HAP-1 (cell line): ENCODE results near the gene CST5.
"Not testable (repeated sequence)": the region's sequence is repeated elsewhere in the genome, so short reads cannot be mapped to it uniquely, and the experiment has no call there.

Experiments
- DNase-seq, 2 experiments: peaks; one replicate each; pipeline ENCODE4 v3.0.0-alpha.2; 2016 to 2020; ENCODE audit warnings: low spot score in 2 of 2
- H3K27me3 ChIP-seq: fragments of 250-450 bp; sonication (Bioruptor Pico); 2 replicates; pipeline ENCODE4 v1.5.1; 2020; ENCODE audit warnings: low read depth, mild to moderate bottlenecking, moderate library complexity
- H3K36me3 ChIP-seq: fragments of 250-450 bp; sonication (Bioruptor Pico); replicated peaks from 2 replicates; pipeline ENCODE4 v1.5.1; 2020; ENCODE audit warnings: mild to moderate bottlenecking
- H3K4me1 ChIP-seq: fragments of 250-450 bp; sonication (Bioruptor Pico); 2 replicates; pipeline ENCODE4 v1.5.1; 2020; ENCODE audit warnings: mild to moderate bottlenecking
- H3K4me3 ChIP-seq: fragments of 250-450 bp; sonication (Bioruptor Pico); 2 replicates; pipeline ENCODE4 v1.5.1; 2020; ENCODE audit warnings: mild to moderate bottlenecking, moderate library complexity
- H3K9me3 ChIP-seq: fragments of 250-450 bp; sonication (Bioruptor Pico); 2 replicates; pipeline ENCODE4 v1.5.1; 2020; ENCODE audit warnings: mild to moderate bottlenecking, moderate library complexity
- in situ Hi-C: fragments of 300-500 bp; cut with MboI; formaldehyde crosslinking; loops from 3 replicates; pipeline ENCODE4 v1.14.3; 2020; ENCODE audit warnings: low sequenced_read_pairs, inconsistent platforms, mixed read lengths

The CST5 gene

DNA sequence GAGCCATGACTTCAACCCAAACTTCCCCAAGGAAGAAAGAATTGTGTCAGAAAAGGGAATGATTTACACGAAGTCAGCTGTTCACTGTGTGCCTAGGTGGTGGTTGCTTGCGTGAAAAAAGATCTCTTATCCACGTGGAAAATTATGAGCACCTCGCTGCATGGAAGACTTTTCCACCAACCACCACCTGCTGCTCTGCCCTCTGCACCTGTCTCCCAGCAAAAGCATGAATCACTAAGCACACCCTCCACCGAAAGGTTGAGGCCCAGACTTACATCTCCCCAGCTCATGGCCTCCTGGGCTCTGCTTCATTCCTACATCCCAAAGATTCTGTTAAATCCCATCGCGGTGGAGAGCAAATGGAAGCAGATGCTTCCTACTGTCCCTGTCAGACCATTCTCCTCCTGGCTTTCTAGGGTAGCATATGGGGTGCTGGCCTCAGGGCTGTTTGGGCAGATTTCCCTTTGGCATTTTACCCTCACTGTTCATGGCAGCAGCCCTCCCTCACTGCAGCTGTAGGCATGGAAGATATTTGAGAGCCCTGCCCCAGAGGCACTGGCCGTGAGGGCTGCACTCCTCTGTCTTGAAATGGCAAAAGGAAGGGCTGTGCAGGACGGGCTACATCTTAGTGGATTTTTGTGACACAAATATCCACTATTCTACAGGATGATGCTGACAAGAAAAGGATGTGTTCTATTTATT, 37.6 kb upstream of the CST5 start:
- no peaks in the 10 kb centered on the region for H3K36me3 ChIP-seq
- in situ Hi-C loops = no loop called here
- no peaks in the 10 kb centered on the region for H3K4me1 ChIP-seq
- H3K27me3 ChIP-seq = no peaks in the 10 kb centered on the region
- no peak for DNase-seq
- no peak overlapping the region for H3K4me3 ChIP-seq
- H3K9me3 ChIP-seq = no peaks in the 10 kb centered on the region

DNA sequence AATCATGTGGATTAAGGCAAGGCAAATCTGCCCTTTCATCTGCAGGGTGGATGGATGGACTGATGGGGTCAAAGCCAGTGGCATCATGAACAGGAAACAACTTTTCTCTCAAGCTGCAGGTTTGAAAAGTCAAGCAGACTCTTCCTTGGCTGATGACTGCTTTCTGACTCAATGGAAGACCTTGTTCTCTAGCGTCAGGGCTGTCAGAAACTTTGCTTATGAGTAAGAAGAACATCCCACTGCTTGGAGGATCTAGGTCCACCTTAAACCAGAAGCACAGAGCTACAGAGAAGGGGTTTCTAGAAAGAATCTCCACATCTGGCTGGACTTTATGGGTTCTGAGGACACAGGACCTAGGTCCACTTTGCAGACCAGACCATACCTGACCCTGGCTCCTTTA, 36.3 kb upstream of the CST5 start:
- H3K4me1 ChIP-seq = no peaks in the 10 kb centered on the region
- in situ Hi-C loops = no loop called here
- H3K27me3 ChIP-seq = no peaks in the 10 kb centered on the region
- no peak overlapping the region for H3K4me3 ChIP-seq
- DNase-seq = no peak
- H3K9me3 ChIP-seq = no peaks in the 10 kb centered on the region
- H3K36me3 ChIP-seq = no peaks in the 10 kb centered on the region

DNA sequence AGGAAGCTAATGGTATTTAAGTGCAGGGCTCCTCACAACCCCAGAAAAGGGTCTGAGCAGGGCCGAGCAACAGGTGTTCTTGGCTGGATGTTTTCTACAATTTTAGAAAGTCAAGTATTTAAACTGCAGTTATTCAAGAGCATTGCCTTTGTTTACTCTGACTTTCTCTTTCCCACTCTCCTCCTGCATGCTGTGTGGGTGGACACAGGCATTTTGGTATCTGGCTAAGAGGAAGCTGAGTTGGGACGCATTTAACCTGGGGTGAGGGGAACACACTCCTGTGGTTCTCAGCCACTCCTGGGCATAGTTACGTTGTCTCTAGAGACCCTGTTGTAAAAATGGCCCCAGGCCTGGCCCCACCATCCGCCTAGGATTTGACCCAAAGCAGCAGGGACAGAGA, 34.9 kb upstream of the CST5 start:
- in situ Hi-C loops, H3K9me3 ChIP-seq, H3K4me3 ChIP-seq, H3K36me3 ChIP-seq, H3K4me1 ChIP-seq, H3K27me3 ChIP-seq, DNase-seq: not testable (repeated sequence)

DNA sequence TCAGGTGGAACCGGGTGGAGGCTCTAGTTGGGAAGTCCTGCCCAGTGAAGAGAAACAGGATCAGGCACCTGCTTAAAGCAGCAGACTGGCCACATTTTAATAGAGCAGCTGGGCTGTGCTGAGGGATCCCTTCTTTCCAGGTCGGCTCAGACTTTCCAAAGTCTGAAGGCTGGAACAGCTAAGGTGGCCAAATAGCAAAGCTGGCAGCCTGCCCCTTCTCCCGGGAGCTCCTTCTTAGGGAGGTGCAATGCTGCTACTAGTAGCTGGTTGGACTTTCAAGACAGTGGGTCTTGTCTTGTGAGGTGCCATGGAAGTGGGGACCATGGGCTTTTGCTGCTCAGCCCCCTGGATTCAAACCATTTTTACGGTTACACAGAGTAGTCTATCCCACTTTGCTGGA, 30.7 kb upstream of the CST5 start:
- Histone ChIP-seq H3K9me3 (no peaks in the 10 kb centered on the region), H3K4me1 (no peaks in the 10 kb centered on the region), H3K4me3 (no peak overlapping the region), H3K27me3 (no peaks in the 10 kb centered on the region), H3K36me3 (no peaks in the 10 kb centered on the region)
- DNase-seq = no peak
- in situ Hi-C loops = no loop called here

DNA sequence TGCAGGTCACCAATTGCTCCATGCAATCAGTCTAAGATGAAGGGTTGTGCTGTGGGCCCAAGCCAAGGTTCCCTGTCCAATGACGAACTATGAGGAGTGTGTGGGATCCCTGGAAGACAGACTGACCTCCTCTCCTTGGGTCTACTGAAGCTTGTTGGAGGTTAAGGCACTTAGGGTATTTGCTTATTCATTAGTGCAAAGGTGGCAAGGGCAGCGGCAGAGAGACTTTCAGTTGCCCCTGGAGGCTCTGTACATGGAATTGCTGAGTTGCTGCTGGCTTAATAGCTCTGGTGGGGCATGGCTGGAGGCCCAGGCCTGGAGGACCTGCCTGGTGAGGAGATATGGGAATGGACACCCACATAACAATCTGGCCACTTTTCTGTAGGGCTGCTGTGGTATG, 29.8 kb upstream of the CST5 start:
- Histone ChIP-seq H3K4me3 (no peak overlapping the region), H3K36me3 (no peaks in the 10 kb centered on the region), H3K4me1 (no peaks in the 10 kb centered on the region), H3K9me3 (no peaks in the 10 kb centered on the region), H3K27me3 (no peaks in the 10 kb centered on the region)
- no peak for DNase-seq
- in situ Hi-C loops = no loop called here

DNA sequence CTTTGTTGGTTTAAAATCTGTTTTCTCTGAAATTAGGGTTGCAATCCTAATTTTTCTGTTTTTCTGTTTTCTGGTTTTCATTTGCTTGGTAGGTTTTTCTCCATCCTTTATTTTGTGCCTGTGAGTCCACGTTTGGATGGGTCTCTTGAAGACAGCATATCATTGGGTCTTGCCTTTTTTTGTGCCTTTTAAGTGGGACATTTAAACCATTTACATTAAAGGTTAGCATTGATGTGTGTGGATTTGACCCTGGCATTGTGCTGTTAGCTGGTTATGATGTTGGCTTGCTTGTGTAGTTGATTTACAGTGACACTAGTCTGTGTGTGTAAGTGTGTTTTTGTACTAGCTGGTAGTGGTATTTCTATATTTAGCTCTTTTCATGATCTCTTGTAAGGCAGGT, 28.0 kb upstream of the CST5 start:
- Histone ChIP-seq H3K9me3 (no peaks in the 10 kb centered on the region; the same call in 1 of the 2 replicates), H3K4me3 (no peak overlapping the region), H3K4me1 (no peaks in the 10 kb centered on the region), H3K27me3 (no peaks in the 10 kb centered on the region), H3K36me3 (no peaks in the 10 kb centered on the region)
- no peak for DNase-seq
- in situ Hi-C loops = no loop called here

DNA sequence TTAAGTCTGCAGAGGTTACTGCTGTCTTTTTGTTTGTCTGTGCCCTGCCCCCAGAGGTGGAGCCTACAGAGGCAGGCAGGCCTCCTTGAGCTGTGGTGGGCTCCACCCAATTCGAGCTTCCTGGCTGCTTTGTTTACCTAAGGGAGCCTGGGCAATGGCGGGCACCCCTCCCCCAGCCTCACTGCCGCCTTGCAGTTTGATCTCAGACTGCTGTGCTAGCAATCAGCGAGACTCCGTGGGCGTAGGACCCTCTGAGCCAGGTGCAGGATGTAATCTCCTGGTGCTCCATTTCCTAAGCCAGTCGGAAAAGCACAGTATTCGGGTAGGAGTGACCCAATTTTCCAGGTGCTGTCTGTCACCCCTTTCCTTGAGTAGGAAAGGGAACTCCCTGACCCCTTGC, 22.8 kb upstream of the CST5 start:
- H3K4me1 ChIP-seq = not testable (repeated sequence)

DNA sequence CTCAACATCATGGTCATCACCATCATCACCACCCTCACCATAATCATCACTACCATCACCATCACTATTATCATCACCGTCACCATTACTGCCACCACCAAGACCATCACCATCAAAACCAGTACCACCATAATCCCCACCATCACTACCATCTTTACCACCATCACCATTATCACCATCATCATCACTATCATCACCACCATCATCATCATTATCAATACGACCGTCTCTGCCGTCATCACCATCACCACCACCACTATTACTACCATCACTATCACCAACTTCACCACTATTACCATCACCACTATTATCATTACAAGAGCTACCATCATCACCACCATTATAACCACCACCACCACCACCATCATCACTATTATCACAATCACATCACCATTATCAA, 11.3 kb upstream of the CST5 start:
- DNase-seq, H3K27me3 ChIP-seq, H3K36me3 ChIP-seq, H3K4me1 ChIP-seq, in situ Hi-C loops, H3K4me3 ChIP-seq, H3K9me3 ChIP-seq: not testable (repeated sequence)

More for the DNA sequence above, 22.8 kb upstream of the CST5 start:
- H3K27me3 ChIP-seq, H3K9me3 ChIP-seq, in situ Hi-C loops, DNase-seq, H3K4me3 ChIP-seq, H3K36me3 ChIP-seq: not testable (repeated sequence)

DNA sequence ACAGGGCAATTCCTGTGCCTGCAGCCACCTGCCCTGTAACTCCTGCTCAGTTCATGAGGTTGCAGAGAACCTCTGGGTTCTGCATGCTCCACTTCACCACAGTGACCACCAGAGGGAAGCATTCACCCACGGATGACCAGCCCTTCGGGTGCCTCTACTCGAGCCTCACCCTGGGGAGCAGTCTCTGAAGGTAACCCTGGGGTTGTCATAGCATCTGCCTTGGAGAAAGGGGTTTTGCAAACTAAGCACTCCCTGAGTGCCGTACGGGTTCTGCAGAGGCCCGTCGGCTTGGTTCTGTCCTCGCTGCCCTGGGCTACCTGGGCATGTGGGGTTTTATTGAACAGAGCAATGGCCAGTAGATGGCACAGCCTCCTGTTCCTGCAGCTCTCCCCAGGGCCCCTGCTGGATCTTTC, 10.2 kb upstream of the CST5 start:
- DNase-seq = peak; percentile 39 to 77
- no peaks in the 10 kb centered on the region for H3K9me3 ChIP-seq
- in situ Hi-C loops = no loop called here
- H3K36me3 ChIP-seq = no peaks in the 10 kb centered on the region
- peaks cover 6% of the 10 kb centered on the region for H3K27me3 ChIP-seq
- H3K4me3 ChIP-seq = no peak overlapping the region
- no peaks in the 10 kb centered on the region for H3K4me1 ChIP-seq

DNA sequence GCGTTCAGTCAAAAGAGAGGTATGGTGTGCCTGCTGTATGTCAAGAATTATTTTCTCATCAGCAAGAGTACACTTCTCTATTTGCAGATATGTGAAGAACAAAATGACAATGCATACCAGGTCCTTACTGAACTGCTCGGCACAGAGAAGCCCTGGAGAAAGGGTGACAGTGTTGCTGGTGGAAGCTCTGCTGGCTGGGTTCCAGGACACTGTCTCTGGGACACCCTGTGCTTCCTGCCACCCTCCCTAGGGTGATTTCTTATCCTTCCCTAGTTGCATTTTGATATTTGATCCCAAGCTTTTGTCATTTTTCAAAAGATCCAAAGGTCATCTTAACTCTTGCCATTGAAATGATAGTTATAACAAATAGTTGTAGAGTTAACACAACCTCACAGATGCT, 8.3 kb upstream of the CST5 start:
- Histone ChIP-seq H3K27me3 (no peaks in the 10 kb centered on the region; the same call in 1 of the 2 replicates), H3K36me3 (no peaks in the 10 kb centered on the region), H3K4me3 (no peak overlapping the region), H3K4me1 (no peaks in the 10 kb centered on the region), H3K9me3 (no peaks in the 10 kb centered on the region)
- no peak for DNase-seq
- in situ Hi-C loops = no loop called here

DNA sequence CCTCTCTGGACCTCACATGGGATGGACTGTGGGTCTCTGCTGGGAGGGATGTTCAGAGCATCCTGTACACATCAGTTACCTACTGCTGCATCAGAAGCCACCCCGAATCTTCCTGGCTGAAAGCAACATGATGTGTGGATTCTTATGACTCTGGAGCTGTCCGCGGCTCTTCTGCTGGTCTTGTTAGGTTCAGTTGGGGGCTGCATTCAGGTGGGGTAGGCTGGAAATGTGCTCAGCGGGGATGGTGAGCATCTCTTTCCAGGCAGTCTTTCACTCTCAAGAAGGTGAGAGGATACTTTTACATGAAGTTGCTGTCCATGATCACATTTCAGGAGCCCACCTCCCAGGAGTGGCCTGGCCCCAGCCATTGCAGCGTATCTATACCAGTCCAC, 5.2 kb upstream of the CST5 start:
- Histone ChIP-seq H3K36me3 (no peaks in the 10 kb centered on the region), H3K9me3 (no peaks in the 10 kb centered on the region), H3K27me3 (no peaks in the 10 kb centered on the region; the same call in 1 of the 2 replicates), H3K4me3 (no peak overlapping the region), H3K4me1 (no peaks in the 10 kb centered on the region)
- no peak for DNase-seq
- in situ Hi-C loops = no loop called here

DNA sequence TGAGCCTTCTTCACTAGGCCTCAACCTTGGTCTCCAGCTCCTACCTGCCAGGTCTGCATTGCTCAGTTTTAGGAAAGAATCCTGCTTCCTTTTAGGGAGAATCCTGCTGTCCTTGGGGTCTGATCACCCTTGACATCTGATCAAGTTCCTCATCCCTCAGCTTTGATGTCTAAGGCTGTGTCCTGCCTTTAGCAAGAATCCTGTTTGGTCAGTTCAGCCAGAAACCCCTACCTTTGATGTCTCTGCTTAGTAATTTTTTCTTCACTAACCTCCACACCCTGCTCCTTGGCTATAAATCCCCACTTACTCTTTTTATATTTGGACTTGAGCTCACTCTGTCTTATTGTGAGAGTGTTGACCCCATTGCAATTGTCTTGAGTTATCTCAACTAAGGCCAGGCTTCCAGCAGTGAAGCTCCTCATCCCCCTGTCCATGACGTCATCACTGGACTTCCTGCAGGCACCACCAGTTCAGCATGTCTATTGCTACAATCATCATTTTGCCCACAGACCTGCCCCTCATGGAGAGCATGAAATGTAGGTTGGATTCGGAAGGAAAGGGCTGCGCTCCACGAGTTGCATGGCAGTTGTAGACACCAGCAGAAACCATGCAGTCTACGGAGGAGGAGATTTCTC, 4.7 kb upstream of the CST5 start:
- no peak for DNase-seq
- in situ Hi-C loops = no loop called here

DNA sequence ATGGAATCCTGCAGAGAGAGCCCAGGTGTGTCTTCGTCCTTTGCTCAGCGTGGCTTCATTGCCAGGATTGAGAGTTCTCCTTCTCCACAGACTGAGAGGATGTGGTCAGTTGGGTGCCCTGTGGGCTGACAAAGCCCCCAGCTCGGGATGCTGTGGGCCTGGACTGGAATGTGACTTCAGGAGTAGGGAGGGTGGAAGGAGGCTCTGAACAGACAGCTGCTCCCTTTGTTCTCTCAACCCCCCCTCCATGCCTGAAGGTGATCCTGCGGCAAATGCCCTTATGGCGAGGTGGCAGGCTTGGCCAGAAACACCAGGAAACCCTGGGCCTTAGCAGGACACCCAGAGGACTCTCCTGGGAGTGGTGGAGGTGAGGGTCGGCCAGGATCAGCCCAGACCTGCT, 1.8 kb upstream of the CST5 start:
- Histone ChIP-seq H3K9me3 (no peaks in the 10 kb centered on the region), H3K4me1 (no peaks in the 10 kb centered on the region), H3K4me3 (no peak overlapping the region), H3K36me3 (no peaks in the 10 kb centered on the region), H3K27me3 (no peaks in the 10 kb centered on the region; the same call in 1 of the 2 replicates)
- DNase-seq = no peak
- in situ Hi-C loops = no loop called here

More for the DNA sequence above, 4.7 kb upstream of the CST5 start:
- Histone ChIP-seq H3K27me3 (no peaks in the 10 kb centered on the region; the same call in 1 of the 2 replicates), H3K4me3 (no peak overlapping the region), H3K36me3 (no peaks in the 10 kb centered on the region), H3K9me3 (no peaks in the 10 kb centered on the region), H3K4me1 (no peaks in the 10 kb centered on the region)

DNA sequence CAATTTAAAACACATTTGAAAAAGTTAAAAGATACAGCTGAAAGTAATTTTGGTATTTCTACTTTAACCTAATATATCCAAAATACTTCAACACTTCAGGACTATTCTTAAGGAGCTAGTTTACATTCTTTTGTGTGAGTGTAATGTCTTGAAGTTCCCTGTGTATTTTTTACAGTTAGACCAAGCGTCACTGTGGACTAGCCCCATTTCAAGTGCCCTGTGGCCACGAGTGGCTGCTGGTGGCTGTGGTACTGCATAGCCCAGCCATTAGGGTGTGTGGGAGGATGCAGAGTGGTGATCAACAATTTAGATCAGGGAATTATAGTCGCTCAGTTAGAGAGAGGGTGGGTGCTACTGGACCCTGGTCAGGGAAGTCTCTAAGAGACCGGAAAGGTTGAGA, 869 bp upstream of the CST5 start:
- H3K4me1 ChIP-seq = no peaks in the 10 kb centered on the region
- DNase-seq = no peak
- no peak overlapping the region for H3K4me3 ChIP-seq
- H3K36me3 ChIP-seq = no peaks in the 10 kb centered on the region
- in situ Hi-C loops = no loop called here
- H3K27me3 ChIP-seq = no peaks in the 10 kb centered on the region
- H3K9me3 ChIP-seq = no peaks in the 10 kb centered on the region
